Measurements from ENCODE around the gene NOXA1.
A peak's percentile ranks its signal among the peaks of the same experiment; 100 is the strongest.

NOXA1 gene

GRCh38 chr9:137380171-137380570, 43.0 kb upstream of the NOXA1 start:
- POLR2A ChIA-PET: no interaction called here
- TF ChIP-seq ZSCAN23 (tag by site-specific recombination; IDR thresholded peaks at IDR 0.05) (no peak), ZNF623 (tag by site-specific recombination; IDR thresholded peaks at IDR 0.05) (no peak), ZNF76 (tag by site-specific recombination; IDR thresholded peaks at IDR 0.05; ENCODE audit: borderline replicate concordance, low read depth) (no peak), ZNF624 (tag by site-specific recombination; IDR thresholded peaks at IDR 0.05) (no peak), ZNF362 (tag by site-specific recombination; IDR thresholded peaks at IDR 0.05) (no peak), ZNF48 (tag by site-specific recombination; IDR thresholded peaks at IDR 0.05) (no peak), ZNF248 (tag by site-specific recombination; IDR thresholded peaks at IDR 0.05) (no peak), ZNF561 (tag by site-specific recombination; IDR thresholded peaks at IDR 0.05; ENCODE audit: borderline replicate concordance) (no peak), TCF7L2 (IDR thresholded peaks at IDR 0.05; ENCODE audit: borderline replicate concordance, low read depth, low read length) (no peak), ZNF518A (tag by site-specific recombination; conservative IDR thresholded peaks at IDR 0.05; ENCODE audit: low read depth) (no peak), ZNF221 (tag by site-specific recombination; IDR thresholded peaks at IDR 0.05; ENCODE audit: borderline replicate concordance) (no peak)
- no peaks in the 10 kb centered on the region for H3K36me3 ChIP-seq (ENCODE audit: control insufficient read depth in 2 of 2, insufficient read depth in 1 of 2, low read length in 2 of 2)

GRCh38 chr9:137380606-137381005, 42.6 kb upstream of the NOXA1 start:
- CTCF ChIA-PET: no interaction called here
- TF ChIP-seq PATZ1 (tag by site-specific recombination; IDR thresholded peaks at IDR 0.05) (0 out of 2 replicates have a peak, but pooled peaks have one; percentile 18), ZBTB10 (tag by site-specific recombination; IDR thresholded peaks at IDR 0.05) (0 out of 2 replicates have a peak, but pooled peaks have one; percentile 36), ZBTB44 (tag by site-specific recombination; IDR thresholded peaks at IDR 0.05) (no peak)

More at GRCh38 chr9:137380171-137380570, 43.0 kb upstream of the NOXA1 start:
- Histone ChIP-seq H3K27ac (ENCODE audit: extremely low read depth, low read depth, low read length) (no peak overlapping the region), H3K9me3 (ENCODE audit: control insufficient read depth, insufficient read depth, low read depth, low read length) (no peaks in the 10 kb centered on the region), H3K4me1 (ENCODE audit: control insufficient read depth, insufficient read depth, low read length) (no peaks in the 10 kb centered on the region), H3K4me3 (ENCODE audit: low read depth, low read length) (no peak overlapping the region)
- CTCF ChIA-PET: no interaction called here

More at GRCh38 chr9:137380606-137381005, 42.6 kb upstream of the NOXA1 start:
- Histone ChIP-seq H3K4me3 (ENCODE audit: low read depth, low read length) (no peak overlapping the region), H3K9me3 (ENCODE audit: control insufficient read depth, insufficient read depth, low read depth, low read length) (no peaks in the 10 kb centered on the region), H3K36me3 (ENCODE audit: control insufficient read depth in 2 of 2, insufficient read depth in 1 of 2, low read length in 2 of 2) (no peaks in the 10 kb centered on the region), H3K4me1 (ENCODE audit: control insufficient read depth, insufficient read depth, low read length) (no peaks in the 10 kb centered on the region), H3K27ac (ENCODE audit: extremely low read depth, low read depth, low read length) (no peak overlapping the region)
- POLR2A ChIA-PET: no interaction called here

All from HEK293 (cell line).